K562 (cell line): ENCODE results near the gene CREB5. TPM values are rescaled to one million over a fixed set of nuclear protein-coding genes. Genes with fewer than 3 reads are reported as not detected.

Experiments
- CSDE1 ChIP-seq, 2 experiments: fragments of 450-650 bp; IDR thresholded peaks; 2 replicates each; pipeline ENCODE4 v1.6.1; 2016; ENCODE audit warnings: mild to moderate bottlenecking in 1 of 2
- GABPA ChIP-seq: fragments of 200-800 bp; sonication (Bioruptor generic); conservative IDR thresholded peaks from 2 replicates; pipeline ENCODE4 v1.6.1; 2016; ENCODE audit warnings: low read depth, missing genetic modification characterization, missing compliant biosample characterization
- JUND ChIP-seq, 2 experiments: IDR thresholded peaks; 2 replicates in 1 of 2; 3 replicates in 1 of 2; pipeline ENCODE4 v1.6.1; 2011; ENCODE audit warnings: borderline replicate concordance in 2 of 2, low read depth in 2 of 2, low read length in 2 of 2, improper control_type of control experiment in 1 of 2, missing biosample characterization in 1 of 2, missing genetic modification characterization in 1 of 2, missing genetic modification reagents in 1 of 2
- KLF1 ChIP-seq: fragments of 450-650 bp; IDR thresholded peaks from 2 replicates; pipeline ENCODE4 v1.6.1; 2016; ENCODE audit warnings: missing genetic modification characterization, missing compliant biosample characterization
- MGA ChIP-seq: fragments of 450-650 bp; IDR thresholded peaks from 2 replicates; pipeline ENCODE4 v1.6.1; 2016; ENCODE audit warnings: mild to moderate bottlenecking, moderate library complexity
- MLLT1 ChIP-seq, 2 experiments: fragments of 450-650 bp; IDR thresholded peaks; 2 replicates each; pipeline ENCODE4 v1.6.1; 2016
- POLR2B ChIP-seq: fragments of 450-650 bp; IDR thresholded peaks from 2 replicates; pipeline ENCODE4 v1.6.1; 2018; ENCODE audit warnings: low read depth; ENCODE audit not compliant: partially characterized antibody
- SMARCC2 ChIP-seq: fragments of 450-650 bp; IDR thresholded peaks from 2 replicates; pipeline ENCODE4 v1.6.1; 2017; ENCODE audit warnings: antibody characterized with exemption, moderate library complexity, mild to moderate bottlenecking, low read depth
- SRSF9 ChIP-seq: fragments of 200-400 bp; formaldehyde crosslinking; IDR thresholded peaks from 2 replicates; pipeline ENCODE4 v1.6.1; 2017; ENCODE audit warnings: low read depth, low read length, borderline replicate concordance
- STAT5A ChIP-seq: IDR thresholded peaks from 2 replicates; pipeline ENCODE4 v1.6.1; 2012; ENCODE audit warnings: low read length, inconsistent platforms, borderline replicate concordance
- ZBTB8A ChIP-seq: fragments of 450-650 bp; IDR thresholded peaks from 2 replicates; pipeline ENCODE4 v1.6.1; 2018; ENCODE audit warnings: mild to moderate bottlenecking, moderate library complexity; ENCODE audit not compliant: partially characterized antibody
- polyA plus RNA-seq, 8 experiments: library from polyadenylated mRNA; depleted of rRNA in 4 of 8; stranded (reverse) in 5 of 8; unstranded in 3 of 8; fragments of >200 nt; fragmentation: Nextera tagmentation in 2 of 8; fragmentation: Illumina TruSeq in 1 of 8; extraction: Ambion mirVana in 2 of 8; extraction: Trizol in 1 of 8; gene quantifications; 2 replicates each; pipeline versions ENCODE4 v1.2.1 to v1.2.3, GENCODE V29; 2011 to 2014; ENCODE audit warnings: inconsistent platforms in 1 of 8, missing spikeins in 1 of 8
- total RNA-seq, 7 experiments: library from RNA; depleted of rRNA in 6 of 7; stranded (reverse); fragments of >200 nt in 6 of 7; fragmentation: Illumina TruSeq in 2 of 7; extraction: Trizol in 2 of 7; gene quantifications; 2 replicates each; pipeline versions ENCODE4 v1.2.1 to v1.2.3, GENCODE V29; 2011 to 2021; ENCODE audit warnings: low replicate concordance in 1 of 7

The CREB5 gene
- total and polyA plus RNA-seq, 9 of the 15 experiments (the other 6 are each of a cell fraction or from before 2014, with no cell fraction given) = 0.33 to 6.4 (median 1.8) TPM

- TF ChIP-seq MGA (no peak), POLR2B (no peak), KLF1 (tag) (no peak), ZBTB8A (no peak), SMARCC2 (no peak), JUND (IDR thresholded peaks at IDR 0.05; ENCODE audit: borderline replicate concordance, low read depth, low read length) (no peak), JUND (tag; IDR thresholded peaks at IDR 0.05; ENCODE audit: borderline replicate concordance, low read depth, low read length) (no peak), STAT5A (no peak), SRSF9 (no peak), MLLT1 (IDR thresholded peaks at IDR 0.05) (no peak), CSDE1 (IDR thresholded peaks at IDR 0.05) (no peak), GABPA (tag) (no peak)
Observed at GRCh38 chr7:28768577-28769147, 356.3 kb downstream of the CREB5 start (continued).
